H1 (cell line): ENCODE measurements around the gene MTX1. TPM values are rescaled to one million over a fixed set of nuclear protein-coding genes. Genes with fewer than 3 reads are reported as not detected.

Source experiments
- BRCA1 ChIP-seq: IDR thresholded peaks from 2 replicates; pipeline ENCODE4 v1.6.1; 2012; ENCODE audit warnings: low read depth, low read length, improper control_type of control experiment
- CHD7 ChIP-seq: fragments of 300-600 bp; sonication (generic); IDR thresholded peaks from 2 replicates; pipeline ENCODE4 v1.7.1; 2012; ENCODE audit warnings: low read length, moderate library complexity, mild to moderate bottlenecking, inconsistent platforms; ENCODE audit not compliant: insufficient replicate concordance
- HDAC2 ChIP-seq, 2 experiments: fragments of 300-600 bp in 1 of 2; sonication (generic) in 1 of 2; IDR thresholded peaks; 2 replicates each; pipeline ENCODE4 v1.6.1; 2011 to 2012; ENCODE audit warnings: low read depth in 2 of 2, low read length in 2 of 2, mild to moderate bottlenecking in 2 of 2, moderate library complexity in 2 of 2, borderline replicate concordance in 1 of 2, inconsistent platforms in 1 of 2
- POLR2A ChIP-seq, 2 experiments: IDR thresholded peaks; 1 replicate in 1 of 2; 2 replicates in 1 of 2; pipeline ENCODE4 v1.6.1; 2011; ENCODE audit warnings: low read depth in 2 of 2, low read length in 2 of 2, mild to moderate bottlenecking in 2 of 2; ENCODE audit errors: control extremely low read depth in 1 of 2
- RFX5 ChIP-seq: IDR thresholded peaks from 2 replicates; pipeline ENCODE4 v1.6.1; 2011; ENCODE audit warnings: low read depth, low read length, improper control_type of control experiment, borderline replicate concordance
- SIN3A ChIP-seq, 2 experiments: IDR thresholded peaks in 1 of 2; conservative IDR thresholded peaks in 1 of 2; 2 replicates each; pipeline ENCODE4 v1.6.1; 2011 to 2012; ENCODE audit warnings: low read length in 2 of 2, improper control_type of control experiment in 1 of 2, low read depth in 1 of 2, mild to moderate bottlenecking in 1 of 2
- SIRT6 ChIP-seq: IDR thresholded peaks from one replicate; pipeline ENCODE4 v1.7.1; 2012; ENCODE audit warnings: low read length, inconsistent platforms
- SRF ChIP-seq: IDR thresholded peaks from 2 replicates; pipeline ENCODE4 v1.6.1; 2011; ENCODE audit warnings: mild to moderate bottlenecking, low read depth, low read length, moderate library complexity
- ZNF274 ChIP-seq: IDR thresholded peaks from 2 replicates; pipeline ENCODE4 v1.7.0; 2012; ENCODE audit warnings: low read length, borderline replicate concordance; ENCODE audit errors: extremely low read depth
- polyA plus RNA-seq, 7 experiments: library from polyadenylated mRNA; depleted of rRNA in 3 of 7; stranded (reverse) in 5 of 7; unstranded in 2 of 7; fragments of >200 nt in 5 of 7; fragments of 200-250 nt in 2 of 7; gene quantifications; 1 replicate in 5 of 7; 2 replicates in 1 of 7; 4 replicates in 1 of 7; pipeline versions ENCODE4 v1.2.1 to v1.2.3, GENCODE V29; 2011 to 2013; ENCODE audit warnings: missing spikeins in 2 of 7, mixed read lengths in 2 of 7
- total RNA-seq: library from RNA; stranded (reverse); fragmentation: NEBNext Ultra II Directional; extraction: Animal tissue kit (Norgen Biotek cat#: 25700); gene quantifications from 2 replicates; pipeline ENCODE4 v1.2.1, GENCODE V29; 2021

Gene MTX1
- total and polyA plus RNA-seq, 2 of the 8 experiments (the other 6 are each of a cell fraction or from before 2014, with no cell fraction given) = 47.9 to 131 TPM

DNA sequence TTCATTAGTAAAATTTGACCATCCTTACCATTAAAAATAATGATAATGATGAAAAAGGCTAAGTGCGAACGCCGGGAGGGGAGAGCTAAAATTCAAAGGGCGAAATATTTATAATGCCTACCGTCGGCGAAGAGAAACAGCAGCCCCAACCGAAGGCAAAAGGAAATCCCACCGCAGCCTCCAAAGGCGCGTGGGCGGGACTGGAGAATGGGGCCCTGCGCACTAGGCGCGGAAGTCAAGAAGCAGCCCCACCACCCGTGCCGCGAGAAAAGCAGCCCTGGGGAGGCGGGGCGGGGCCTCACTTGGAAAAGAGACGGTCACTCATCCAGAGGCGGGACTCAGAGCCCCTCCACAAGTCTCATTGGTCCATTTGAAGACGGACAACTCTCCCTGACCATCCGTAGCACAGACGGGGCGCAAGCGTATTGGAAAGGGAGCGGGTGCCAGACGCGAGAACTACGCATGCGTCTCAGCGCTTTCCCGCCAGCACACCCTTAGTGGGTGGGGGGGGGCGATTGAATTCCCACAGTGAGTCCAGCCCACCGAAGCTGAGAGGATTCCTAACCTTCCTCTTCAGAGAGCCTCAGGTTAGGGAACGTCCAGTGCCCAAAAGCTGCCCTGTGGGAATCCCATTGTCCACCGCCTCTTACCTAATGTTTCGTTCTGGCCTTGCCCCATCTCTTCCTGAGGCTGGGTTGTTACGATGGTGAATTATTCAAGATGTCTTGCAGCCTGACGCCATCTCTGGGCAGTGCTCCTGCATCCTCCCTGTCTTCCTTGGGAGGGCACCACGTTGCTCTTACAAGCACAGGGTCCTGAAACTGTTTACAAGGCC is 19.0 kb downstream of the MTX1 start (continued):
- TF ChIP-seq CHD7 (no peak), RFX5 (no peak), BRCA1 (no peak), SIN3A (conservative IDR thresholded peaks at IDR 0.05 in 1 of 2, IDR thresholded peaks at IDR 0.05 in 1 of 2; ENCODE audit: low read depth in 1 of 2, low read length in 2 of 2) (peak in 1 of 2 experiments; percentile 44; a peak in 1 of 4 replicates), ZNF274 (no peak), HDAC2 (IDR thresholded peaks at IDR 0.05; ENCODE audit: borderline replicate concordance in 1 of 2, low read depth in 2 of 2, low read length in 2 of 2) (0 out of 4 replicates have a peak, but pooled peaks of 1 of the 2 experiments have one; percentile 70), SRF (0 out of 2 replicates have a peak, but pooled peaks have one; percentile 22), SIRT6 (no peak), POLR2A (IDR thresholded peaks at IDR 0.05; ENCODE audit: control extremely low read depth in 1 of 2, low read depth in 2 of 2, low read length in 2 of 2) (peak; percentile 76 to 91)
